SK-N-SH treated with all-trans-retinoic acid at 6 μM for 48 hours (cell line): Measurements from ENCODE around the gene TMEM139.
A peak's percentile ranks its signal among the peaks of the same experiment; 100 is the strongest.

Experiments used
- ATAC-seq: fragments of 200-7000 bp; cut with Tn5 transposase; 3 replicates; pipeline ENCODE4 v1.9.1; 2020; ENCODE audit warnings: mild to moderate bottlenecking, moderate library complexity
- ARNTL ChIP-seq: fragments of 450-650 bp; formaldehyde crosslinking; IDR thresholded peaks from 2 replicates; pipeline ENCODE4 v1.5.0; 2020; ENCODE audit warnings: low read depth, mild to moderate bottlenecking, moderate library complexity, borderline replicate concordance
- BACH2 ChIP-seq: fragments of 250-450 bp; sonication (Bioruptor Pico); IDR thresholded peaks from 2 replicates; pipeline ENCODE4 v1.9.0; 2021; ENCODE audit warnings: mild to moderate bottlenecking, borderline replicate concordance
- CSDC2 ChIP-seq: fragments of 250-450 bp; sonication (Bioruptor Pico); IDR thresholded peaks from 2 replicates; pipeline ENCODE4 v1.5.0; 2020; ENCODE audit warnings: mild to moderate bottlenecking, moderate library complexity
- ESRRG ChIP-seq: fragments of 250-450 bp; sonication (Bioruptor Pico); IDR thresholded peaks from 2 replicates; pipeline ENCODE4 v1.6.1; 2021; ENCODE audit warnings: mild to moderate bottlenecking
- GLIS3 ChIP-seq: fragments of 250-450 bp; sonication (Bioruptor Pico); IDR thresholded peaks from 2 replicates; pipeline ENCODE4 v1.5.0; 2020; ENCODE audit warnings: mild to moderate bottlenecking, moderate library complexity
- ISL1 ChIP-seq: fragments of 250-450 bp; sonication (Bioruptor Pico); IDR thresholded peaks from 2 replicates; pipeline ENCODE4 v2.1.2; 2022; ENCODE audit warnings: mild to moderate bottlenecking, moderate library complexity
- OSR1 ChIP-seq: fragments of 250-450 bp; sonication (Bioruptor Pico); IDR thresholded peaks from 2 replicates; pipeline ENCODE4 v1.8.0; 2022; ENCODE audit warnings: moderate library complexity, mild to moderate bottlenecking, inconsistent platforms
- PPARA ChIP-seq: fragments of 250-450 bp; sonication (Bioruptor Pico); IDR thresholded peaks from 2 replicates; pipeline ENCODE4 v1.5.0; 2020; ENCODE audit warnings: mild to moderate bottlenecking, borderline replicate concordance
- RARB ChIP-seq: fragments of 250-450 bp; sonication (Bioruptor Pico); IDR thresholded peaks from 2 replicates; pipeline ENCODE4 v1.8.0; 2021; ENCODE audit warnings: mild to moderate bottlenecking, moderate library complexity
- SNAI2 ChIP-seq: fragments of 250-450 bp; sonication (Bioruptor Pico); IDR thresholded peaks from 2 replicates; pipeline ENCODE4 v1.5.0; 2020; ENCODE audit warnings: mild to moderate bottlenecking, moderate library complexity
- TCF4 ChIP-seq: fragments of 250-450 bp; sonication (Bioruptor Pico); IDR thresholded peaks from 2 replicates; pipeline ENCODE4 v1.8.0; 2021; ENCODE audit warnings: mild to moderate bottlenecking, moderate library complexity, borderline replicate concordance
- TOX ChIP-seq: fragments of 250-450 bp; sonication (Bioruptor Pico); IDR thresholded peaks from 2 replicates; pipeline ENCODE4 v1.8.0; 2021; ENCODE audit warnings: mild to moderate bottlenecking, moderate library complexity, borderline replicate concordance
- ZC3H10 ChIP-seq: fragments of 250-450 bp; sonication (Bioruptor Pico); IDR thresholded peaks from 2 replicates; pipeline ENCODE4 v1.5.1; 2021; ENCODE audit warnings: mild to moderate bottlenecking, moderate library complexity
- ZFP3 ChIP-seq: fragments of 250-450 bp; sonication (Bioruptor Pico); IDR thresholded peaks from 2 replicates; pipeline ENCODE4 v1.5.0; 2020; ENCODE audit warnings: mild to moderate bottlenecking, moderate library complexity
- ZFP30 ChIP-seq: fragments of 450-650 bp; formaldehyde crosslinking; IDR thresholded peaks from 2 replicates; pipeline ENCODE4 v1.5.0; 2022; ENCODE audit warnings: mild to moderate bottlenecking, moderate library complexity
- ZNF565 ChIP-seq: fragments of 450-650 bp; formaldehyde crosslinking; conservative IDR thresholded peaks from 2 replicates; pipeline ENCODE4 v1.5.0; 2020; ENCODE audit warnings: low read depth, mild to moderate bottlenecking, moderate library complexity
- ZNF70 ChIP-seq: fragments of 450-650 bp; formaldehyde crosslinking; IDR thresholded peaks from 2 replicates; pipeline ENCODE4 v1.5.0; 2020; ENCODE audit warnings: mild to moderate bottlenecking, moderate library complexity
- ZNF8 ChIP-seq: fragments of 450-650 bp; formaldehyde crosslinking; IDR thresholded peaks from 2 replicates; pipeline ENCODE4 v1.5.0; 2020; ENCODE audit warnings: mild to moderate bottlenecking, moderate library complexity
- TF ChIP-seq, protein P1 (sequence below): fragments of 250-450 bp; sonication (Bioruptor Pico); IDR thresholded peaks from 2 replicates; pipeline ENCODE4 v1.5.1; 2021; ENCODE audit warnings: mild to moderate bottlenecking, moderate library complexity
- TF ChIP-seq, protein P2 (sequence below): fragments of 250-450 bp; sonication (Bioruptor Pico); IDR thresholded peaks from 2 replicates; pipeline ENCODE4 v1.5.1; 2020; ENCODE audit warnings: low read depth, mild to moderate bottlenecking, moderate library complexity
- TF ChIP-seq, protein P3 (sequence below): fragments of 250-450 bp; sonication (Bioruptor Pico); IDR thresholded peaks from 2 replicates; pipeline ENCODE4 v1.8.0; 2020; ENCODE audit warnings: mild to moderate bottlenecking, moderate library complexity, borderline replicate concordance
- TF ChIP-seq, protein P4 (sequence below): fragments of 250-450 bp; sonication (Bioruptor Pico); IDR thresholded peaks from 2 replicates; pipeline ENCODE4 v1.5.0; 2020; ENCODE audit warnings: mild to moderate bottlenecking, moderate library complexity
- TF ChIP-seq, protein P5 (sequence below): fragments of 250-450 bp; sonication (Bioruptor Pico); IDR thresholded peaks from 2 replicates; pipeline ENCODE4 v1.8.0; 2021; ENCODE audit warnings: low read depth, mild to moderate bottlenecking, moderate library complexity, borderline replicate concordance

TMEM139 gene

DNA sequence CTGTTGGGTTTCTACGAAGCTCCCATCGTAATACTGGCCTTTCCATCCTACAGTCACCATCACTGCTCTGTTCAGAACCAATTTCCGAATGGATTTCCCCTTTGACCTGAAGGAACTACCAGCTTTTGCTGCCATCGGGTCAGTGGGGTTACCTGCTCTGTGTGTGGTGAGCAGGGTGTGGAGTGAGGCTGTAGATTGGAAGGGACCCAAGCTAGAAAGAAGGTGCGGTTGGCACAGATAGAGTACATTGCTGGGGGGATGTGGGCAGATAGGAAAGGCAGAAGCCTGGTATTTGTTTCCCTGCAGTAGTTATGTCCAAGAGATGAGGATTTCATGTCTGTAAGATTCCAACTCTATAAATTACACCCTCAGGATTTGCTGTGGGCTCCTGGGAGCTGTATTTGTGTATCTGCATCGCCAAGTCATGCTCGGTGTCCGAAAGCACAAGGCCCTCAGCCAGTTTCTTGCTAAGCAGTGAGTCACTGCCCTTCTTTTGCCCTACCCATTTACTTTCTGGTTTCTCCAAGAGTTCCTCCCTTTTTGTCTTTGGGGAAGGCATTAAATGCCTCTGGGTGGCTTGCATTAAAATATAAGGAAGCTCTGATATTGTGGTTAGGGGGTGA lies 46.5 kb downstream of the TMEM139 start:
- peak; percentile 66; the same call in 1 of the 2 replicates for TF ChIP-seq RARB
- no peak for TF ChIP-seq CSDC2
- TF ChIP-seq, protein P1, sequence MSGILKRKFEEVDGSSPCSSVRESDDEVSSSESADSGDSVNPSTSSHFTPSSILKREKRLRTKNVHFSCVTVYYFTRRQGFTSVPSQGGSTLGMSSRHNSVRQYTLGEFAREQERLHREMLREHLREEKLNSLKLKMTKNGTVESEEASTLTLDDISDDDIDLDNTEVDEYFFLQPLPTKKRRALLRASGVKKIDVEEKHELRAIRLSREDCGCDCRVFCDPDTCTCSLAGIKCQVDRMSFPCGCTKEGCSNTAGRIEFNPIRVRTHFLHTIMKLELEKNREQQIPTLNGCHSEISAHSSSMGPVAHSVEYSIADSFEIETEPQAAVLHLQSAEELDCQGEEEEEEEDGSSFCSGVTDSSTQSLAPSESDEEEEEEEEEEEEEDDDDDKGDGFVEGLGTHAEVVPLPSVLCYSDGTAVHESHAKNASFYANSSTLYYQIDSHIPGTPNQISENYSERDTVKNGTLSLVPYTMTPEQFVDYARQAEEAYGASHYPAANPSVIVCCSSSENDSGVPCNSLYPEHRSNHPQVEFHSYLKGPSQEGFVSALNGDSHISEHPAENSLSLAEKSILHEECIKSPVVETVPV (CRISPR knock-in tag) = no peak
- TF ChIP-seq, protein P2, sequence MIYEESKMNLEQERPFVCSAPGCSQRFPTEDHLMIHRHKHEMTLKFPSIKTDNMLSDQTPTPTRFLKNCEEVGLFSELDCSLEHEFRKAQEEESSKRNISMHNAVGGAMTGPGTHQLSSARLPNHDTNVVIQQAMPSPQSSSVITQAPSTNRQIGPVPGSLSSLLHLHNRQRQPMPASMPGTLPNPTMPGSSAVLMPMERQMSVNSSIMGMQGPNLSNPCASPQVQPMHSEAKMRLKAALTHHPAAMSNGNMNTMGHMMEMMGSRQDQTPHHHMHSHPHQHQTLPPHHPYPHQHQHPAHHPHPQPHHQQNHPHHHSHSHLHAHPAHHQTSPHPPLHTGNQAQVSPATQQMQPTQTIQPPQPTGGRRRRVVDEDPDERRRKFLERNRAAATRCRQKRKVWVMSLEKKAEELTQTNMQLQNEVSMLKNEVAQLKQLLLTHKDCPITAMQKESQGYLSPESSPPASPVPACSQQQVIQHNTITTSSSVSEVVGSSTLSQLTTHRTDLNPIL (CRISPR knock-in tag) = no peak
- no peak for TF ChIP-seq ESRRG
- no peak for TF ChIP-seq OSR1 (CRISPR knock-in tag)
- TF ChIP-seq SNAI2 (CRISPR knock-in tag) = no peak
- TF ChIP-seq ZNF70 (CRISPR knock-in tag) = no peak
- peak; percentile 48; the same call in 1 of the 2 replicates for TF ChIP-seq TOX
- TF ChIP-seq, protein P3, sequence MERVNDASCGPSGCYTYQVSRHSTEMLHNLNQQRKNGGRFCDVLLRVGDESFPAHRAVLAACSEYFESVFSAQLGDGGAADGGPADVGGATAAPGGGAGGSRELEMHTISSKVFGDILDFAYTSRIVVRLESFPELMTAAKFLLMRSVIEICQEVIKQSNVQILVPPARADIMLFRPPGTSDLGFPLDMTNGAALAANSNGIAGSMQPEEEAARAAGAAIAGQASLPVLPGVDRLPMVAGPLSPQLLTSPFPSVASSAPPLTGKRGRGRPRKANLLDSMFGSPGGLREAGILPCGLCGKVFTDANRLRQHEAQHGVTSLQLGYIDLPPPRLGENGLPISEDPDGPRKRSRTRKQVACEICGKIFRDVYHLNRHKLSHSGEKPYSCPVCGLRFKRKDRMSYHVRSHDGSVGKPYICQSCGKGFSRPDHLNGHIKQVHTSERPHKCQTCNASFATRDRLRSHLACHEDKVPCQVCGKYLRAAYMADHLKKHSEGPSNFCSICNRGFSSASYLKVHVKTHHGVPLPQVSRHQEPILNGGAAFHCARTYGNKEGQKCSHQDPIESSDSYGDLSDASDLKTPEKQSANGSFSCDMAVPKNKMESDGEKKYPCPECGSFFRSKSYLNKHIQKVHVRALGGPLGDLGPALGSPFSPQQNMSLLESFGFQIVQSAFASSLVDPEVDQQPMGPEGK (CRISPR knock-in tag) = no peak; the same call in 1 of the 2 replicates
- TF ChIP-seq, protein P4, sequence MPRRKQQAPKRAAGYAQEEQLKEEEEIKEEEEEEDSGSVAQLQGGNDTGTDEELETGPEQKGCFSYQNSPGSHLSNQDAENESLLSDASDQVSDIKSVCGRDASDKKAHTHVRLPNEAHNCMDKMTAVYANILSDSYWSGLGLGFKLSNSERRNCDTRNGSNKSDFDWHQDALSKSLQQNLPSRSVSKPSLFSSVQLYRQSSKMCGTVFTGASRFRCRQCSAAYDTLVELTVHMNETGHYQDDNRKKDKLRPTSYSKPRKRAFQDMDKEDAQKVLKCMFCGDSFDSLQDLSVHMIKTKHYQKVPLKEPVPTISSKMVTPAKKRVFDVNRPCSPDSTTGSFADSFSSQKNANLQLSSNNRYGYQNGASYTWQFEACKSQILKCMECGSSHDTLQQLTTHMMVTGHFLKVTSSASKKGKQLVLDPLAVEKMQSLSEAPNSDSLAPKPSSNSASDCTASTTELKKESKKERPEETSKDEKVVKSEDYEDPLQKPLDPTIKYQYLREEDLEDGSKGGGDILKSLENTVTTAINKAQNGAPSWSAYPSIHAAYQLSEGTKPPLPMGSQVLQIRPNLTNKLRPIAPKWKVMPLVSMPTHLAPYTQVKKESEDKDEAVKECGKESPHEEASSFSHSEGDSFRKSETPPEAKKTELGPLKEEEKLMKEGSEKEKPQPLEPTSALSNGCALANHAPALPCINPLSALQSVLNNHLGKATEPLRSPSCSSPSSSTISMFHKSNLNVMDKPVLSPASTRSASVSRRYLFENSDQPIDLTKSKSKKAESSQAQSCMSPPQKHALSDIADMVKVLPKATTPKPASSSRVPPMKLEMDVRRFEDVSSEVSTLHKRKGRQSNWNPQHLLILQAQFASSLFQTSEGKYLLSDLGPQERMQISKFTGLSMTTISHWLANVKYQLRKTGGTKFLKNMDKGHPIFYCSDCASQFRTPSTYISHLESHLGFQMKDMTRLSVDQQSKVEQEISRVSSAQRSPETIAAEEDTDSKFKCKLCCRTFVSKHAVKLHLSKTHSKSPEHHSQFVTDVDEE (CRISPR knock-in tag) = no peak
- peak; percentile 68; the same call in 1 of the 2 replicates for TF ChIP-seq ZC3H10
- no peak for TF ChIP-seq ZNF565 (CRISPR knock-in tag)
- TF ChIP-seq, protein P5, sequence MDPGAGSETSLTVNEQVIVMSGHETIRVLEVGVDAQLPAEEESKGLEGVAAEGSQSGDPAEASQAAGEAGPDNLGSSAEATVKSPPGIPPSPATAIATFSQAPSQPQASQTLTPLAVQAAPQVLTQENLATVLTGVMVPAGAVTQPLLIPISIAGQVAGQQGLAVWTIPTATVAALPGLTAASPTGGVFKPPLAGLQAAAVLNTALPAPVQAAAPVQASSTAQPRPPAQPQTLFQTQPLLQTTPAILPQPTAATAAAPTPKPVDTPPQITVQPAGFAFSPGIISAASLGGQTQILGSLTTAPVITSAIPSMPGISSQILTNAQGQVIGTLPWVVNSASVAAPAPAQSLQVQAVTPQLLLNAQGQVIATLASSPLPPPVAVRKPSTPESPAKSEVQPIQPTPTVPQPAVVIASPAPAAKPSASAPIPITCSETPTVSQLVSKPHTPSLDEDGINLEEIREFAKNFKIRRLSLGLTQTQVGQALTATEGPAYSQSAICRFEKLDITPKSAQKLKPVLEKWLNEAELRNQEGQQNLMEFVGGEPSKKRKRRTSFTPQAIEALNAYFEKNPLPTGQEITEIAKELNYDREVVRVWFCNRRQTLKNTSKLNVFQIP = no peak
- TF ChIP-seq ISL1 (CRISPR knock-in tag) = no peak
- no peak for TF ChIP-seq TCF4 (CRISPR knock-in tag)
- no peak for TF ChIP-seq GLIS3
- no peak for TF ChIP-seq ARNTL (CRISPR knock-in tag)
- no peak for TF ChIP-seq ZFP3
- TF ChIP-seq ZNF8 (CRISPR knock-in tag) = no peak
- TF ChIP-seq PPARA (CRISPR knock-in tag) = no peak
- TF ChIP-seq BACH2 (CRISPR knock-in tag) = no peak
- no peak for TF ChIP-seq ZFP30 (CRISPR knock-in tag)
- peak; percentile 95 for ATAC-seq

DNA sequence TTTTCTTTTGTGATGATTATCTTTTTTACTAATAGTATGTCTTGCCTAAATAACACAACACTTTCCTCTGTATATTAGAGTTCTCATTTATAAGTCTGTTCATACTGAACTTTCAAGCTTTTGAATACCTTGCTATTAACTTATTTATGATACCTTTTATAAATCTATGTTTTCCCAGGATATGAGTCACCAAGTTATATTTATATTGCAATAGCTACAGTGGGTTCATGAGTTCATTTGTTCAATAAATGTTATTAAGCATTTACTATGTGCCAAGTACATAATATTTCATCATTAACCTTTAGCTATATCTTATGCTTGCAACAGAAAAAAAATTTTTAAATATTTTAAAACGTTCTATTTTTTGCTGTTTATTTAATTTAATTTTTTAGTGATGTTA lies 49.5 kb downstream of the TMEM139 start:
- no peak for TF ChIP-seq OSR1 (CRISPR knock-in tag)
- no peak for TF ChIP-seq GLIS3
- TF ChIP-seq ISL1 (CRISPR knock-in tag) = no peak
- TF ChIP-seq ZFP30 (CRISPR knock-in tag) = no peak
- ATAC-seq = no peak

DNA sequence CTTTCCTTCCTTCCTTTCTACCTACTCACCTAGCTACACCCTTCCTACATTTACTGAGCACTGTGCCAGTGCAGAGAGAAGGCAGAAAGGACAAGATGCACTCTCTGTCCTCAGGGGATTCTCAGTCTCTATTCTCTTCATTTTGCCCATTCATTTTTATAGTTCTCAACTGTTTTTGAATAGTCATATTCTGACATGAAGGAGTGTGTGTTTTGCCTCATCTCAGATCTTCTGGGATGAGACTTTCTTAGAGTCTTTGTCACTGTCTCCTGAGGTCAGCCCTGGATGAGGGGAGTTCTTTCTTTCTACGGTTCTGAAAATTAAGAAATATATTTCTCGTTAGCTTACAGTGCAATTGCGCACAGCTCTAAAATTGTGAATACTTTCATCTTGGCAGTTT lies 52.5 kb downstream of the TMEM139 start:
- 0 out of 3 replicates have a peak, but pooled peaks have one; percentile 16 for ATAC-seq
- TF ChIP-seq, protein P1 (CRISPR knock-in tag) = no peak
- TF ChIP-seq PPARA (CRISPR knock-in tag) (no peak), BACH2 (CRISPR knock-in tag) (no peak), ESRRG (no peak), CSDC2 (no peak), GLIS3 (no peak), ISL1 (CRISPR knock-in tag) (no peak), ZNF565 (CRISPR knock-in tag) (no peak), ARNTL (CRISPR knock-in tag) (no peak), TOX (no peak)
- TF ChIP-seq, protein P5 = no peak
- TF ChIP-seq, protein P3 (CRISPR knock-in tag) = no peak
